ENCODE data around the gene EVA1B. TPM values are rescaled to one million over a fixed set of nuclear protein-coding genes. Genes with fewer than 3 reads are reported as not detected.
A peak's percentile ranks its signal among the peaks of the same experiment; 100 is the strongest.

EVA1B gene
- total and polyA plus RNA-seq, 8 donors = 8.3 to 67.2 (median 29.8) TPM; not detected in 1

DNA sequence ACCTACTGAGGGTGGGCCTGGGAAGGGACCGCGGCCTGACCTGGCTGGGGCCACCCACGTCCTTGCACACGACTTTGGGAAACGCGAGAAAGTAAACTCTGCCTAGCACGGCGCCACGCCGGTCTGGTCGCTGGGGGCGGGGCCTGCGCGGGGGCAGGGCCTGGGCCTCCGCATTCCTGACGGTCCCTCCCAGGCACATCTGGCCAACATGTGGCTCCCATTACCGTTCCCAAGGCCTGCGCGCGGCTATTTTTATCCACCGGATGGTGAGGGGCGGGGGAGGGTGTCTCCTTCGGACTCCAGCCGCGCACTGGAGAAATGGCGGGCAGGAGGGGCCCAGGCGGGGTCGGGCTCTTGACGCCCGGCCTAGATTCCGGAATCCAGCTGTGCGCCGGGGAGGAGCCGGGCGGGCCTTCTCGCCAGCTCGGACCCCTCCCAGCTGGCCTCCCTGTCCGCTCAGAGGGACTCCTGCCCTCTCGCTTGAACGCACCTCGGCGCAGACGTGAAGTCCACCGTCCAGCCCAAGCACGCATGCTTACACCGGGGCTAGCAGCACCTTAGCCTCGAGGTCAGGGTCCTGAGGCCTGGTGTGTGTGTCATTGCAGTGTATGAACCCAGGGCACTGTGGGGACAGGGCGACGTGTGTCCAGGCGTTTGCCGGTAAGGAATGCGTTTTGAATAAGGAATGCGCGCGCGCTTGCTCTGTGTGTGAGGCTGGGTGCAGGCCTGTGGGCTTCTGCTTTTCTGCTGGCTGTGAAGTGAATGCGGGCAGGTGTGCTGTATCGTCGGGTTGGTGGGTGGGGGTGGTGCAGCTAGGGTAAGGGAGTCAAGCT lies 2.1 kb downstream of the EVA1B start:
- intact Hi-C loops (cut with DNase I; ENCODE audit: low total_unique reads) = no loop called here
- peak overlapping the region; percentile 39 to 85 (median 72) for H3K4me3 ChIP-seq
- peak overlapping the region; percentile 57 to 93 (median 88) for H3K27ac ChIP-seq

DNA sequence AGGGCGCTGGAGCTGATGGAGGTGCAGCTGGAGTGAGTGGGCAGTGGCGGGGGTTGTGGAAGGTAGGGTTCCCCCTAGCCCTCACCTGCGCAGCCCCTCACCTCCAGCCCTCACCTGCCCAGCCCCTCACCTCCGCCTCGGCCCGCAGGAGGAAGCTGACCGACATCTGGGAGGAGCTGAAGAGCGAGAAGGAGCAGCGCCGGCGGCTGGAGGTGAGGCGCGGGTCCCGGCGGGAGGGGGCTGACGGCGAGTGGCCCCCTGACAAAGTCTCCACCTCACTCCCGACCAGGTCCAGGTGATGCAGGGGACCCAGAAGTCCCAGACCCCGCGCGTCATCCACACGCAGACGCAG lies 2.7 kb downstream of the EVA1B start:
- no peaks in the 10 kb centered on the region for H3K9me3 ChIP-seq
- intact Hi-C loops (cut with DNase I; ENCODE audit: low total_unique reads) = no loop called here
- H3K27ac ChIP-seq = peak overlapping the region; percentile 48 to 93 (median 88)
- 2 to 24% (median 11%) methylated on average over 9 to 23 of the region's 23 CpGs for WGBS, 5 donors
- peaks cover 34 to 42% (median 39%) of the 10 kb centered on the region in 4 donors for H3K4me1 ChIP-seq
- no peak for DNase-seq
- peak overlapping the region; percentile 39 to 85 (median 72) for H3K4me3 ChIP-seq
- peaks cover 0 to 18% (median 7%) of the 10 kb centered on the region in 3 donors for H3K27me3 ChIP-seq
- no peak for TF ChIP-seq POLR2AphosphoS5 (IDR thresholded peaks at IDR 0.05)
- TF ChIP-seq, protein P1, sequence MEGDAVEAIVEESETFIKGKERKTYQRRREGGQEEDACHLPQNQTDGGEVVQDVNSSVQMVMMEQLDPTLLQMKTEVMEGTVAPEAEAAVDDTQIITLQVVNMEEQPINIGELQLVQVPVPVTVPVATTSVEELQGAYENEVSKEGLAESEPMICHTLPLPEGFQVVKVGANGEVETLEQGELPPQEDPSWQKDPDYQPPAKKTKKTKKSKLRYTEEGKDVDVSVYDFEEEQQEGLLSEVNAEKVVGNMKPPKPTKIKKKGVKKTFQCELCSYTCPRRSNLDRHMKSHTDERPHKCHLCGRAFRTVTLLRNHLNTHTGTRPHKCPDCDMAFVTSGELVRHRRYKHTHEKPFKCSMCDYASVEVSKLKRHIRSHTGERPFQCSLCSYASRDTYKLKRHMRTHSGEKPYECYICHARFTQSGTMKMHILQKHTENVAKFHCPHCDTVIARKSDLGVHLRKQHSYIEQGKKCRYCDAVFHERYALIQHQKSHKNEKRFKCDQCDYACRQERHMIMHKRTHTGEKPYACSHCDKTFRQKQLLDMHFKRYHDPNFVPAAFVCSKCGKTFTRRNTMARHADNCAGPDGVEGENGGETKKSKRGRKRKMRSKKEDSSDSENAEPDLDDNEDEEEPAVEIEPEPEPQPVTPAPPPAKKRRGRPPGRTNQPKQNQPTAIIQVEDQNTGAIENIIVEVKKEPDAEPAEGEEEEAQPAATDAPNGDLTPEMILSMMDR (IDR thresholded peaks at IDR 0.05) = no peak
- TF ChIP-seq POLR2A (IDR thresholded peaks at IDR 0.05) = no peak
- no peak for TF ChIP-seq EP300 (IDR thresholded peaks at IDR 0.05)
- no peaks in the 10 kb centered on the region for H3K36me3 ChIP-seq

More for the DNA sequence above, 2.1 kb downstream of the EVA1B start:
- Histone ChIP-seq H3K4me1 (peaks cover 34 to 42% (median 39%) of the 10 kb centered on the region in 4 donors), H3K9me3 (no peaks in the 10 kb centered on the region), H3K27me3 (peaks cover 0 to 18% (median 7%) of the 10 kb centered on the region in 3 donors), H3K36me3 (no peaks in the 10 kb centered on the region)
- TF ChIP-seq POLR2AphosphoS5 (IDR thresholded peaks at IDR 0.05) = peak in 2 of 3 donors; percentile 6 to 16
- TF ChIP-seq, protein P1 (IDR thresholded peaks at IDR 0.05) = no peak
- DNase-seq = peak; percentile 60 to 95
- 14 to 30% (median 20%) methylated on average over 28 to 59 of the region's 59 CpGs for WGBS, 5 donors

DNA sequence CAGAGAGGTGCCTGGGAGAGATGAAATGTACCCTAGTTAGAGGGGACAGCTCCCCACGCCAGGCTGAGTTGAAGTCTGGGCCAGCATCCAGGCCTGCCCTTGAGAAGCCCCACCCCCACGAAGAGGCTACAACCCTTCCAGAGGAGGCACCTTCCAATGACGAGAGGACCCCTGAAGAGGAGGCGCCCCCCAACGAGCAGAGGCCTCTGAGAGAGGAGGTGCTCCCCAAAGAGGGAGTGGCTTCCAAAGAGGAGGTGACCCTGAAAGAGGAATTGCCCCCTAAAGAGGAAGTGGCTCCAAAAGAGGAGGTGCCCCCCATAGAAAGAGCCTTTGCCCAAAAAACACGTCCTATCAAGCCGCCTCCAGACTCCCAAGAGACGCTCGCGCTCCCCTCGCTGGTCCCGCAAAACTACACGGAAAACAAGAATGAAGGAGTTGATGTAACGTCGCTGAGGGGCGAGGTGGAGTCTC lies 3.1 kb downstream of the EVA1B start:
- WGBS, 5 donors = 27 to 60% (median 36%) methylated on average over 16 of the region's 16 CpGs
- TF ChIP-seq POLR2A (IDR thresholded peaks at IDR 0.05) (no peak), POLR2AphosphoS5 (IDR thresholded peaks at IDR 0.05) (no peak), EP300 (IDR thresholded peaks at IDR 0.05) (no peak)
- TF ChIP-seq, protein P1 (IDR thresholded peaks at IDR 0.05) = no peak
- Histone ChIP-seq H3K9me3 (no peaks in the 10 kb centered on the region), H3K27ac (peak overlapping the region in 4 of 5 donors; percentile 80 to 93 (median 90)), H3K4me1 (peaks cover 34 to 42% (median 39%) of the 10 kb centered on the region in 4 donors), H3K36me3 (no peaks in the 10 kb centered on the region), H3K27me3 (peaks cover 0 to 18% (median 7%) of the 10 kb centered on the region in 3 donors), H3K4me3 (peak overlapping the region; percentile 39 to 85 (median 72))
- intact Hi-C loops (cut with DNase I; ENCODE audit: low total_unique reads) = no loop called here
- DNase-seq = peak in 1 of 2 donors; percentile 50

DNA sequence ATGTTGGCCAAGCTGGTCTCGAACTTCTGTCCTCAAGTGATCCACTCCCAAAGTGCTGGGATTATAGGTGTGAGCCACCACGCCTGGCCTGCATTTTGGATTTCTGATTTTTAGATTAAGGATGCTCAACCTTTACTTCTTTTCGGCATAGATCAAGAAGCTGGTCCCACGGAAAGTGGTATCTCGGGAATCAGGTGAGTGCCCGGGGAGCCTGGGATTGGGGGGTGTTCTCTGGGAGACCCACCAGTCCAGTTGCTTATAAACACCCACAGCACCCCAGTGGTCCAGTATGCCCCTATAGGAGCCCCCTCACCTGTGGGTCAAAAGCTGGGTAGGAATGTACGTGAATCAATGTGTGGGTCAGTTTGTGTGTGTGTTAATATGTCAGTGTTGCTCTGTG lies 14.0 kb downstream of the EVA1B start:
- no peak for DNase-seq
- no peak overlapping the region for H3K4me3 ChIP-seq
- H3K4me1 ChIP-seq = peaks cover 10 to 27% (median 23%) of the 10 kb centered on the region in 4 donors
- peaks cover 2 to 17% (median 5%) of the 10 kb centered on the region in 4 donors for H3K36me3 ChIP-seq
- no peaks in the 10 kb centered on the region for H3K9me3 ChIP-seq
- H3K27ac ChIP-seq = no peak overlapping the region
- no peaks in the 10 kb centered on the region for H3K27me3 ChIP-seq
- WGBS, 5 donors = 95 to 99% (median 97%) methylated on average over 7 of the region's 7 CpGs
- TF ChIP-seq, protein P1 (IDR thresholded peaks at IDR 0.05) = no peak
- TF ChIP-seq POLR2A (IDR thresholded peaks at IDR 0.05) (no peak), EP300 (IDR thresholded peaks at IDR 0.05) (no peak), POLR2AphosphoS5 (IDR thresholded peaks at IDR 0.05) (no peak)
- intact Hi-C loops (cut with DNase I; ENCODE audit: low total_unique reads) = no loop called here

Measured in stomach (tissue), 9 donors.